ENCODE measurements around the gene ARID5B. TPM values are rescaled to one million over a fixed set of nuclear protein-coding genes. Genes with fewer than 3 reads are reported as not detected.

Gene ARID5B
- total RNA-seq, 2 experiments from 2014 or later, result 71.1 to 73.9 TPM

DNA sequence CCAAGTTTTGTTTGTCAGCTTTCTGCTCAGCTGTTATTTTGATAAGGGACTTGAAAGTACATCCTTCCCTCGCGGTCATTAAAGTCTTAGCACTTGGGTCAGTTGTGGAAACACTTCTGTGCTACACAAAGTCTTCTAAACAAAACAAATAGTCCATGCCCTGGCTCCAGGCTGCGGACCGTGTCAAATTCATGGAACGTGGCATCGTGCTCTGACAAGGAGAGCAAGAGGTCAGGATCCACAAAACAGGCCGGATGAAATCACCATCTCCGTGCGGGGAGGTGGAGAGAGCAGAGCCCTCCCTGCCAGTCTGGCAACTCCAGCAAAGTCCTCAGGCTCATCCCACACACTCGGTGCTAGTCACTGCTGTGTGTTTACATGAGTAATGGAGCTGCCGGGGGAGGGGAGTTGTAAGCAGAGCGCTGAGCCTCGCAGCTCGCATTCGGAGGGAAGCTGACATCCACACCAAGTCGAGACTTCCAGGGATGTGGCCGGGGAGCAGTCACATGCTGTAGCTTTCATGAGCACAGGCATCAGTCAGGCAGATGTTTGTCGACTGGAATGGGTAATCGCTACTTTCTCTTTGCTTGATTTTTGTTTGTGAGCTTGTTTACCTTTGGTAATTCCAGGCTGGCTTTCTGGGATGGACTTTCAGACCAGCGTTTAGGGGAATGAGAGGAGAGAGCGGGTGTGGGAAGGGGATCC lies 147.6 kb downstream of the ARID5B start:
- DNase-seq, result peak; percentile 77
- Mint-ChIP-seq H3K4me1 (peaks cover 74% of the 10 kb centered on the region), H3K9me3 (peaks cover 2% of the 10 kb centered on the region), H3K4me3 (peak overlapping the region; percentile 98), H3K27ac (peak overlapping the region; percentile 99), H3K36me3 (ENCODE audit: low read depth) (peaks cover 68% of the 10 kb centered on the region), H3K27me3 (no peaks in the 10 kb centered on the region)
- POLR2A ChIA-PET, result interaction anchor here (0.7 to 21.1 kb wide), 31 partner anchors 8 to 1218 kb away, joined by 3 to 785 read pairs (median 14); partner anchors contain the start of genes ARID5B and RTKN2
- CTCF ChIA-PET, result interaction anchor here (0.8 to 9.9 kb wide), 17 partner anchors 11 to 298 kb away, joined by 3 to 112 read pairs (median 5); partner anchors contain the start of gene ARID5B

- peak overlapping the region; percentile 98 for H3K4me3 Mint-ChIP-seq
- CTCF ChIA-PET, result interaction anchor here (0.6 to 9.9 kb wide), 18 partner anchors 11 to 215 kb away, joined by 3 to 112 read pairs (median 5); partner anchors contain the start of gene ARID5B
- H3K9me3 Mint-ChIP-seq, result peaks cover 2% of the 10 kb centered on the region
- H3K36me3 Mint-ChIP-seq (ENCODE audit: low read depth), result peaks cover 68% of the 10 kb centered on the region
- no peak for DNase-seq
- H3K27me3 Mint-ChIP-seq, result no peaks in the 10 kb centered on the region
- peaks cover 74% of the 10 kb centered on the region for H3K4me1 Mint-ChIP-seq
- POLR2A ChIA-PET, result interaction anchor here (0.8 to 21.1 kb wide), 32 partner anchors 9 to 1217 kb away, joined by 3 to 785 read pairs (median 13); partner anchors contain the start of genes ADO, ARID5B and RTKN2
- peak overlapping the region; percentile 99 for H3K27ac Mint-ChIP-seq
Observed at GRCh38 chr10:62049624-62050345, 148.3 kb downstream of the ARID5B start.

DNA sequence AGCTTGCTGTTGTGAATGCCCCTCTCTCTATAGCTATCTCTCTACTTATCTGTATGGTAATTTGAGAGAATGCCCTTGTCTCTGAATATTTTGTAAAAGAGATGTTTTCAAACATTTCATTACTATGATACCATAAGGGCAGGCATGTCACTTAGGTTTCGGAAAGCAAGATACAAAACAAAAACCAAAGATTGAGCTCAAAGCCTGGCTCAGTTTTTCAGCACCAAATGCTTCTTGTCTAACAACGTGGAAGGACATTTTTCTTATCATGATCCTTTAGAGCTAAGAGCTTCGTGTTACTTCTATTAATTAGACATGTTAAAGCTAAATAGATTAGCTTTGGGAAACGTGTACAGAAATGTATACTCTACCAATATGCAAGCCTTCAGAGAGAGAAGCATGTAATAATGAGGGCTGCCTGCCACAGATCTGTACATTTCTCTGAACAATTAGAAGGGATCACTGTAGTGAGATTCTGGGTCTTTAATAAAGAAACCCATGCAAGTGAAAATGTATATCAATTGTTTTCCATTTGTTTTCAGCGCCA lies 148.9 kb downstream of the ARID5B start:
- ChIA-PET POLR2A (interaction anchor here (0.8 to 21.1 kb wide), 28 partner anchors 9 to 1216 kb away, joined by 3 to 785 read pairs (median 16); partner anchors contain the start of genes ADO, ARID5B and RTKN2), CTCF (interaction anchor here (0.6 to 9.9 kb wide), 15 partner anchors 12 to 214 kb away, joined by 3 to 112 read pairs (median 10); partner anchors contain the start of gene ARID5B)
- Mint-ChIP-seq H3K4me1 (peaks cover 75% of the 10 kb centered on the region), H3K27ac (peak overlapping the region; percentile 99), H3K9me3 (peaks cover 2% of the 10 kb centered on the region), H3K27me3 (no peaks in the 10 kb centered on the region), H3K4me3 (peak overlapping the region; percentile 98), H3K36me3 (ENCODE audit: low read depth) (peaks cover 73% of the 10 kb centered on the region)
- no peak for DNase-seq

- Mint-ChIP-seq H3K9me3 (no peaks in the 10 kb centered on the region), H3K36me3 (ENCODE audit: low read depth) (peaks cover 74% of the 10 kb centered on the region), H3K27ac (peak overlapping the region; percentile 99), H3K4me3 (peak overlapping the region; percentile 98), H3K4me1 (peaks cover 75% of the 10 kb centered on the region), H3K27me3 (no peaks in the 10 kb centered on the region)
- peak; percentile 86 for DNase-seq
- ChIA-PET CTCF (interaction anchor here (1.2 to 9.9 kb wide), 9 partner anchors 11 to 193 kb away, joined by 3 to 112 read pairs (median 10); partner anchors contain the start of gene ARID5B), POLR2A (interaction anchor here (0.7 to 21.1 kb wide), 28 partner anchors 10 to 1216 kb away, joined by 3 to 785 read pairs (median 16); partner anchors contain the start of genes ADO and ARID5B)
Observed at GRCh38 chr10:62050893-62051433, 149.5 kb downstream of the ARID5B start.

DNA sequence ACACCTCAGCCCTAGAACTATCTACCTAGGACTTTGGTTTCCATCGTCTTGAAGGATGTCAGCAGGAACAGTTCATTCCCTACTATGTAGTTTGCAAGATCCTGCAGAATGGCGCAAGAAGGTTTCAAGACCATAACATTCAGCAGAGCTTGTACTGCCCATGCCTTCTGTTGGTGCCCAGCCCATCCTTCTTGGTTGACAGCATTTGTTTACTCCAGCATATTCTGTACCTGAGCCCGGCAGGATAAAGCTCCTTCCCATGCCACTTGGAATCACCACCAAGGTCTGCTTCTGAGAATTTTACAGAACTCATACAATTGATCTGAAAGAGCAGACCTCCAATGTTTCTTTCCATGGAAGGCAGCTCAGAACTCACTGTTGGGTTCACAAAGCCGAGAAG lies 150.8 kb downstream of the ARID5B start:
- ChIA-PET CTCF (interaction anchor here (1.1 to 9.9 kb wide), 4 partner anchors 11 to 193 kb away, joined by 3 to 112 read pairs (median 14); no protein-coding TSS in a partner anchor), POLR2A (interaction anchor here (0.9 to 21.1 kb wide), 16 partner anchors 11 to 300 kb away, joined by 3 to 785 read pairs (median 8); partner anchors contain the start of gene ARID5B)
- H3K36me3 Mint-ChIP-seq (ENCODE audit: low read depth), result peaks cover 87% of the 10 kb centered on the region
- no peak for DNase-seq
- H3K4me1 Mint-ChIP-seq, result peaks cover 75% of the 10 kb centered on the region
- H3K27ac Mint-ChIP-seq, result peak overlapping the region; percentile 99
- H3K4me3 Mint-ChIP-seq, result peak overlapping the region; percentile 98
- H3K27me3 Mint-ChIP-seq, result no peaks in the 10 kb centered on the region
- no peaks in the 10 kb centered on the region for H3K9me3 Mint-ChIP-seq

DNA sequence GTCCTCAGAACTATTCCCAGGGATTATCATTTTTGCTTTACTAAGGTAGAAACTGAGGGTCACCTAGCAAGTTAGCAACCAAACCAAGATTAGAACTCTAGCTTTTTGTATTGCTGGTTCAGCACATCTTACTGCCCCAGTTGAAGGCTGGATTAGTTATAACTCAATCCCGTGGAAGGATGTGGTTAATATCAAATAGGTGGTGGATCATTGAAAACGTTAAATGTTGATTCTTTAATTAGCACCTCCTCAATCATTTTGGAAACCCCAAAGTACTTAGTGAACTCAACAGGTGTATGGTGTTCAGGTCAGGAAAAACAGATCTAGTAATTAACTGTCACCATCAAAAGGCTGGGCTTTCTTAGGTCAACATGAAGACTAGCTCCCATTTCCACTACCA lies 152.4 kb downstream of the ARID5B start:
- no peak for DNase-seq
- Mint-ChIP-seq H3K27me3 (no peaks in the 10 kb centered on the region), H3K27ac (peak overlapping the region; percentile 99), H3K36me3 (ENCODE audit: low read depth) (peaks cover 100% of the 10 kb centered on the region), H3K4me3 (peak overlapping the region; percentile 98), H3K4me1 (peaks cover 76% of the 10 kb centered on the region), H3K9me3 (no peaks in the 10 kb centered on the region)
- CTCF ChIA-PET, result interaction anchor here (0.6 to 9.9 kb wide), 5 partner anchors 15 to 191 kb away, joined by 3 to 112 read pairs (median 12); partner anchors contain the start of gene ARID5B
- POLR2A ChIA-PET, result interaction anchor here (1.0 to 21.1 kb wide), 18 partner anchors 10 to 1469 kb away, joined by 3 to 785 read pairs (median 12); partner anchors contain the start of gene ARID5B

DNA sequence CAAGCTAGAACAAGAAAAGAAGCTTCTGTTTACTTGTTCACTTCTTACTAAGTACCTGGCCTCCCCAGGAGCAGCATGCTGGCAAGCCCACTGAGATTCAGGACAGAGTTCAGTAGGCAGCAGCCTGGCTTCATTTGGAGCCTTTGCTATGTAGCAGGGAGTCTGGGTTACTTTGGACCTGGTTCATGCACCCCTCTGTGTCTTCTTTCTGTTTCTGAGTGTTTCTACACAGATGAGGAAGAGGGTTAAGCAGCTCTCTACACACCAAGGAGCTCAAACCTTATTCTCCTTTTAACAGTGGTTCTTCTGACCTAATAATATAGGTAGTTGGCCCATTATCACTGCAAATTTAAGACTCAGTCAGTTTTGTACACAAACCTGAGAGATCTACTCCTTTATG lies 152.9 kb downstream of the ARID5B start:
- no peak for DNase-seq
- Mint-ChIP-seq H3K36me3 (ENCODE audit: low read depth) (peaks cover 100% of the 10 kb centered on the region), H3K9me3 (no peaks in the 10 kb centered on the region), H3K4me1 (peaks cover 79% of the 10 kb centered on the region), H3K27me3 (no peaks in the 10 kb centered on the region), H3K4me3 (peak overlapping the region; percentile 98), H3K27ac (peak overlapping the region; percentile 99)
- CTCF ChIA-PET, result interaction anchor here (0.6 to 9.9 kb wide), 9 partner anchors 8 to 194 kb away, joined by 3 to 112 read pairs (median 4); partner anchors contain the start of gene ARID5B
- POLR2A ChIA-PET, result interaction anchor here (0.8 to 21.1 kb wide), 18 partner anchors 9 to 1468 kb away, joined by 3 to 785 read pairs (median 12); partner anchors contain the start of gene ARID5B

DNA sequence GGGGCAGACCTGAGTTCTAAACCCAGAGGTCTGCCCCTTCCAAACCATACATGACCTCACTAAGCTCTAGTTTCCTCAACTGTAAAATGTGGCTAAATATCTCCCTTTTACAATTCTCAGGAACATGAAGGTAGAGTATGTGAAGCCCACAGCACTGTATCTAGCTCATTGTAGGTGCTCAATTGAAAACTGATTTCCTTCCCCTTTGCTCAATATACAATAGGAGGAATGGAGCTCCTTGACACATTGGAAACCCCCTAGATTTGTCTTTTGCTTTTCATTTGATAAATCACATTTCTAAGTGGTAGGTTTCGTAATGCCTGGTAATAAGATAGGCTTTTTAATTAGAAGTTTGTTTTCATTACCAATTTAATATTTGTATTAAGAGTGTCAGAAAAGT lies 153.3 kb downstream of the ARID5B start:
- DNase-seq, result no peak
- peak overlapping the region; percentile 99 for H3K27ac Mint-ChIP-seq
- peak overlapping the region; percentile 98 for H3K4me3 Mint-ChIP-seq
- peaks cover 83% of the 10 kb centered on the region for H3K4me1 Mint-ChIP-seq
- peaks cover 100% of the 10 kb centered on the region for H3K36me3 Mint-ChIP-seq (ENCODE audit: low read depth)
- no peaks in the 10 kb centered on the region for H3K9me3 Mint-ChIP-seq
- ChIA-PET CTCF (interaction anchor here (1.0 to 9.9 kb wide), 7 partner anchors 9 to 193 kb away, joined by 3 to 112 read pairs (median 4); partner anchors contain the start of gene ARID5B), POLR2A (interaction anchor here (0.8 to 21.1 kb wide), 16 partner anchors 9 to 1468 kb away, joined by 3 to 785 read pairs (median 16); partner anchors contain the start of gene ARID5B)
- no peaks in the 10 kb centered on the region for H3K27me3 Mint-ChIP-seq

- Mint-ChIP-seq H3K9me3 (no peaks in the 10 kb centered on the region), H3K4me3 (peak overlapping the region; percentile 98), H3K27me3 (no peaks in the 10 kb centered on the region), H3K4me1 (peaks cover 95% of the 10 kb centered on the region), H3K36me3 (ENCODE audit: low read depth) (peaks cover 99% of the 10 kb centered on the region), H3K27ac (peak overlapping the region; percentile 99)
- CTCF ChIA-PET, result interaction anchor here (1.3 kb wide), 1 partner anchor 159 kb away, joined by 4 read pairs; no protein-coding TSS in a partner anchor
- POLR2A ChIA-PET, result interaction anchor here (0.9 to 21.1 kb wide), 13 partner anchors 5 to 276 kb away, joined by 3 to 785 read pairs (median 8); partner anchors contain the start of gene ARID5B
- DNase-seq, result no peak
Observed at GRCh38 chr10:62056219-62056618, 154.7 kb downstream of the ARID5B start.

DNA sequence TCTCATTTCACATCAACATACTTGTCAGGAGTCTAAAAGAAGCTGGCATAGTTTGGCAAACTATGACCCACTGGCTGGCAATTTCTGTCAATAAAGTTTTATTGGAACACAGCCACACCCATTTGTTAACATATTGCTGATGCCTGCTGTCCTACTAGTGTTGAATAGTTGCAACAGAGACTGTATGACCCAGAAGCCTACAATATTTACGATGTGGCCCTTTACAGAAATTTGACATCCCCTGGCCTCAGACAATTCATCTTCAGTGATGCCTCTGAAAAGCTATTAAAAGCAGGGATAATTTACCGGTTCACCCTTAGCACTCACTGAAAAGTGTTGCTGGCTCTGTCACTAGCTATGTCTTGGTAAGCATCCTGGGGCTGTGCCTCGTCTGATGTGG lies 155.2 kb downstream of the ARID5B start:
- H3K36me3 Mint-ChIP-seq (ENCODE audit: low read depth), result peaks cover 99% of the 10 kb centered on the region
- ChIA-PET POLR2A (interaction anchor here (0.9 to 21.1 kb wide), 13 partner anchors 5 to 188 kb away, joined by 3 to 785 read pairs (median 6); partner anchors contain the start of gene ARID5B), CTCF (interaction anchor here (1.3 kb wide), 1 partner anchor 160 kb away, joined by 4 read pairs; no protein-coding TSS in a partner anchor)
- DNase-seq, result no peak
- peaks cover 96% of the 10 kb centered on the region for H3K4me1 Mint-ChIP-seq
- H3K27me3 Mint-ChIP-seq, result no peaks in the 10 kb centered on the region
- peak overlapping the region; percentile 98 for H3K4me3 Mint-ChIP-seq
- peak overlapping the region; percentile 99 for H3K27ac Mint-ChIP-seq
- H3K9me3 Mint-ChIP-seq, result no peaks in the 10 kb centered on the region

GRCh38 chr10:62057359-62057758 lies 155.9 kb downstream of the ARID5B start:
- Mint-ChIP-seq H3K9me3 (no peaks in the 10 kb centered on the region), H3K4me3 (no peak overlapping the region), H3K4me1 (peaks cover 96% of the 10 kb centered on the region), H3K27ac (peak overlapping the region; percentile 33), H3K27me3 (no peaks in the 10 kb centered on the region), H3K36me3 (ENCODE audit: low read depth) (peaks cover 99% of the 10 kb centered on the region)
- ChIA-PET POLR2A (interaction anchor here (1.1 to 21.1 kb wide), 8 partner anchors 6 to 156 kb away, joined by 3 to 785 read pairs (median 112); partner anchors contain the start of gene ARID5B), CTCF (no interaction called here)
- no peak for DNase-seq

Data from activated CD4-positive, alpha-beta memory T cell treated with anti-CD3 and anti-CD28 coated beads, Interleukin-2, amount 10 ng/mL, durations not matched to agents 7 days and 5 days (primary cell).